Measurements from ENCODE around the gene MUTYH.

DNA sequence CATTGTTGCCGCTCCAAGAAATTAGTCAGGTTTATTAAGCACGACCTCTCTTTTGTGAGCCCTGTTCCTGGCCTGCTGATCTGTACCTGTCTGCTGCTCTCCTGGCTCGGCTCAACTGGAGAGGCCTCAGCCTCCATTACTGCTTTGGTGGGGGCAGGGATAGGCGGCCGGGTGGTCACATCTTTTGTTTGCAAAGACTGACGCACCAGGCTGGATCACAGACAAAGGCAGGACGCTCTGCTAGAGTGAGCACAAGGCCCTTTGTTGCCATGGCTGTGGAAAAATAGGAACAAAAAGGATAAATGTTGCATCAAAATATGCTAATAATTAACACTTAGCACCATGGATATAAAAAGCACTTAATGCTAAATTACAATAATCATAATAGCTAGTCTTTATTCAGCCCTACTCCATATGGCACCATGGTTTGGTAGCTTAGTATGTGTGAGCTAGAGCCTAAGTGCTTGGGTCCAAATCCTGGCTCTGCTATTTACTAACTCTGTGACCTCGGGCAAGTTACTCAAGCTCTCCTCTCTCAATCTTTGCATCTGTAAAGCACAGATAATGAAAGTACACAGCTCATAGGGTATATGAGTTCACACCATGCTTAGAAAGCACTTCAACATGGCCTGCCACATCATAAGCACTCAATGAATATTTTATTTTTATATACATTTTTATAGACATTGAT is 42.4 kb downstream of the MUTYH start:
- no peak for TF ChIP-seq POLR2AphosphoS5 (IDR thresholded peaks at IDR 0.05)
- TF ChIP-seq POLR2A (IDR thresholded peaks at IDR 0.05), result no peak
